Activated naive CD8-positive, alpha-beta T cell (primary cell): ENCODE data around the gene PDE1A.

Experiments used
- H3K27ac Mint-ChIP-seq: one replicate; pipeline ENCODE4 v1.8.0; 2021; ENCODE audit warnings: mixed read lengths
- H3K27me3 Mint-ChIP-seq: one replicate; pipeline ENCODE4 v1.8.0; 2021; ENCODE audit warnings: mixed read lengths
- H3K36me3 Mint-ChIP-seq: one replicate; pipeline ENCODE4 v1.8.0; 2021; ENCODE audit warnings: mixed read lengths
- H3K4me1 Mint-ChIP-seq: one replicate; pipeline ENCODE4 v1.8.0; 2021; ENCODE audit warnings: low read depth, mixed read lengths
- H3K4me3 Mint-ChIP-seq: one replicate; pipeline ENCODE4 v1.8.0; 2021; ENCODE audit warnings: mild to moderate bottlenecking, mixed read lengths
- H3K9me3 Mint-ChIP-seq: one replicate; pipeline ENCODE4 v1.8.0; 2021; ENCODE audit warnings: low read depth, mixed read lengths

PDE1A gene

DNA sequence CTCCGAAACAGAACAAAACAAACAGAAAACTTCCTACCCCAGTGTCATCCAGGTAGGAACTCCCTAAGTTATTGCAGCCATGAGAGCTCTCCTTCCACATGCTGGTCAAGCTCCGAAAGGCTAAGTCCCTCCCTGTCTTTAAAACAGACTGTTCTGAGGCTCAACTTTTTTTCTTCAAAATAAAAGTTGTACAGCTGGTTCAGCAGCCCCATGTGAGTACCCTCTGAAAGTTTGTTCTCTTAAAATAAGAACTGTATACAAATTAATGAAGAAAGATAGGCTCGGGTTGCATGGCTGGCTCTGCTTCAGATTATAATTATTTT lies at the start of gene PDE1A:
Gene PDE1A, minus strand, starts transcription at position 119 of the 323 bp plus-strand sequence.
- peaks cover 2% of the 10 kb centered on the region for H3K27me3 Mint-ChIP-seq
- H3K9me3 Mint-ChIP-seq: peaks cover 3% of the 10 kb centered on the region
- H3K36me3 Mint-ChIP-seq: no peaks in the 10 kb centered on the region
- no peak within 1 kb of the TSS for H3K27ac Mint-ChIP-seq
- H3K4me3 Mint-ChIP-seq: no peak within 1 kb of the TSS
- no peaks in the 10 kb centered on the region for H3K4me1 Mint-ChIP-seq

DNA sequence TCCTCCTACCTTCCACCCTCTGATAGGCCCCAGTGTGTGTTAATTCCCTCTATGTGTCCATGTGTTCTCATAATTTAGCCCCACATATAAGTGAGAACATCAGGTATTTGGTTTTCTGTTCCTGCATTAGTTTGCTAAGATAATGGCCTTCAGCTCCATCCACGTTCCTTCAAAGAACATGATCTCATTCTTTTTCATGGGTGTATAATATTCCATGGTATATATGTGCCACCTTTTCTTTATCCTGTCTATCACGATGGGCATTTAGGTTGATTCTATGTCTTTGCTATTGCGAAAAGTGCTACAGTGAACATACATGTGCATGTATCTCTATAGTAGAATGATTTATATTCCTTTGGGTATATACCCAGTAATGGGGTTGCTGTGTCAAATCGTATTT lies 46.8 kb upstream of the PDE1A start:
- H3K4me3 Mint-ChIP-seq: no peak overlapping the region
- no peaks in the 10 kb centered on the region for H3K36me3 Mint-ChIP-seq
- no peak overlapping the region for H3K27ac Mint-ChIP-seq
- H3K27me3 Mint-ChIP-seq: no peaks in the 10 kb centered on the region
- no peaks in the 10 kb centered on the region for H3K4me1 Mint-ChIP-seq
- peaks cover 11% of the 10 kb centered on the region for H3K9me3 Mint-ChIP-seq

DNA sequence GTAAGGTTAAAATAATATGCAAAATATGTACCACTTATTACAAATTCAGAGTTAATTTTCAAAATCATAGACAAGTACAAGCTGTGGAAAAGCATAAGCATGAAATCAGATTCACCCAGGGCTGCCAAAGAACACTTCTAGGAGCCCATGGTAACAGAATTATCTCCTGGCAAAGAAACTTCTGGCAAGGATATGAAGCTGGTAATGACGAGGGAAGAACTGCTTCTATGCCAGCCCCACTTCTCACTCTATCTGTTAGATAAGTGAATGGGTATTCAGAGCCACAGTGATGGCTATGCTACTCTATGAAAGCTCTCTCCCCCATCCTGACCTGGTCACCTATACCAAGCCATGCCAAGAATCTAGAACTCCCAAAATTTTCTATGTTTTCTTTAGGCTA lies 36.9 kb upstream of the PDE1A start:
- Mint-ChIP-seq H3K27me3 (no peaks in the 10 kb centered on the region), H3K9me3 (peaks cover 4% of the 10 kb centered on the region), H3K36me3 (no peaks in the 10 kb centered on the region), H3K4me3 (no peak overlapping the region), H3K27ac (no peak overlapping the region), H3K4me1 (no peaks in the 10 kb centered on the region)

DNA sequence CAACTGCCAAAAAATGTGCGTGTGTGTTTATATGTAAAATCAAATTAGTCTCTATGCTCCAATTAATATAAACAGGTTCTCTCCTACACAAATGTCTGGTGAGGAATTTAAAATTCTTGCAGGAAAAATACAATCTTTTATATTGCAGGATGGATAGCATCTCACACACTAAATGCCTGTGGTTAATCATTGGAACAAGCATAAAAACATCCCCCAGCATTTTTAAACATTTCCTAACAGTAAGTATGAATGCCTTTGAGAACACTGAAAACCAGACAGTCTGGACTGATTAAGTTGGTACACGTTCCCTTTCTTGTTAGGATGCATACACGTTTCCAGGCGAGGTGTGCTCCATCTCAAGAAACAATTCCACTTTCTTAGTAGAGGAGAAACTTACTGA lies 29.9 kb upstream of the PDE1A start:
- H3K4me3 Mint-ChIP-seq: no peak overlapping the region
- H3K27ac Mint-ChIP-seq: no peak overlapping the region
- no peaks in the 10 kb centered on the region for H3K4me1 Mint-ChIP-seq
- no peaks in the 10 kb centered on the region for H3K36me3 Mint-ChIP-seq
- no peaks in the 10 kb centered on the region for H3K27me3 Mint-ChIP-seq
- no peaks in the 10 kb centered on the region for H3K9me3 Mint-ChIP-seq

DNA sequence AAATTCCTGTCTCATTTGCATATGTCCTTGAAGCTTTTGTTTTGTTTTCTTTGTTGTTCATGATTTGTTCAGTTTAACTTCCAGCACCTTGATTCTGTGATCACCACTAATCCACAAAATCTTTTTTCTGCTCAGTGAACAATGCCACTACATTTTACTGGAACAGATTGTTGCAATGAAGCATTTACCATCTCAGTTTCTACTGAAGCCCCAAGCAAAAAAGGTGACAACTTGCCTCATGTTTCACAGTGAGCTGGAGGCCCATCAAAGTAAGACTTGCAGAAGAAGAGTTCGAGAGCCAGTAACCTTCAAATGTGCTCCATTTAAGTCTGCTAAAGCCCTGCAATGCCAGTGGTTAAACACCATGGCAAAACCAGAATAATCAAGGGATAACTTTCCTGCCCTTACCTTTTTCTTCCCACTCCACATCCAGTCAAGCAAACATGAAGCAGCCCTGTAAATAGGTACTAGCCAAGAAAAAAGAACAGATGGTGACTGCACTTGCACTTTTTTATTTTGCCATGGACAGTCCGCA lies 25.7 kb upstream of the PDE1A start:
- H3K36me3 Mint-ChIP-seq: no peaks in the 10 kb centered on the region
- H3K27me3 Mint-ChIP-seq: no peaks in the 10 kb centered on the region
- no peak overlapping the region for H3K27ac Mint-ChIP-seq
- no peaks in the 10 kb centered on the region for H3K4me1 Mint-ChIP-seq
- H3K9me3 Mint-ChIP-seq: no peaks in the 10 kb centered on the region
- H3K4me3 Mint-ChIP-seq: no peak overlapping the region

DNA sequence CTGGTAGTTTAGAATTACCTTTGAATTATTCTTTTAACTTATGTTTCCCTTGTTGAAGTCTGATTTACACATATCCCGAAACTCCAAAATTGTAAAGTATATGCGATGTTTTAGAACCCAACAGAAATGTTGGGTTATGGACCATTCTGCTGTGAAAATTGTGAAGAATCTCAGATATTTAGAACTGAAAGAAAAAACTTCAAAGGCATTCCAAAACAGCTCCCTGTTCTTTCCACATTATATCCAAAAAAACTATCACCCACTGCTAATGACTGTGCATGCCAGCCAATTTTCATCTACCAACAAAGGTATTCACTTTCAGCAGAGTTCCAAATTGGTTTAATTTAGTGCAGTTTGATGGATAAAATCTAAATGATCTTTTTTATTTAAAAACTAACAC lies 21.5 kb upstream of the PDE1A start:
- Mint-ChIP-seq H3K36me3 (no peaks in the 10 kb centered on the region), H3K4me1 (no peaks in the 10 kb centered on the region), H3K9me3 (no peaks in the 10 kb centered on the region), H3K27me3 (no peaks in the 10 kb centered on the region), H3K27ac (no peak overlapping the region), H3K4me3 (no peak overlapping the region)

DNA sequence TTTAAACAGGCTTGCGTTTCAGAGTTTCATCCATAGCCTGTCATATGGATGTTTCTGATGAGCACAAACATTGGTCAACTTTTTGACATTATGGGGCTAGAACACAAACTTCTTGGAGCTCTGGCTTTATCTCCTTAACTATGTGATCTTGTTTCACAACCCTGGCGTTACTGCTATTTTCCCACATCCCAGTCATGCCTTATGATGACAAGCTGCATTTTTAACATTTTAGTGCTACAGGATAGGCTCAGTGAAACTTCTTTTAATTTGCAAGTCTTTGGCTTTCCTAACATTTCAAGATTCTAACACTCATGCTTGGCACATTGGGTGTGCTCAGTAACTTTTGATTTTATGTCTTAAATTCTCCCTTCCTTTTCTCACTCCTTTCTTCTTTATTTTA lies 21.0 kb upstream of the PDE1A start:
- no peak overlapping the region for H3K27ac Mint-ChIP-seq
- no peak overlapping the region for H3K4me3 Mint-ChIP-seq
- H3K4me1 Mint-ChIP-seq: no peaks in the 10 kb centered on the region
- H3K27me3 Mint-ChIP-seq: no peaks in the 10 kb centered on the region
- H3K36me3 Mint-ChIP-seq: no peaks in the 10 kb centered on the region
- H3K9me3 Mint-ChIP-seq: no peaks in the 10 kb centered on the region

DNA sequence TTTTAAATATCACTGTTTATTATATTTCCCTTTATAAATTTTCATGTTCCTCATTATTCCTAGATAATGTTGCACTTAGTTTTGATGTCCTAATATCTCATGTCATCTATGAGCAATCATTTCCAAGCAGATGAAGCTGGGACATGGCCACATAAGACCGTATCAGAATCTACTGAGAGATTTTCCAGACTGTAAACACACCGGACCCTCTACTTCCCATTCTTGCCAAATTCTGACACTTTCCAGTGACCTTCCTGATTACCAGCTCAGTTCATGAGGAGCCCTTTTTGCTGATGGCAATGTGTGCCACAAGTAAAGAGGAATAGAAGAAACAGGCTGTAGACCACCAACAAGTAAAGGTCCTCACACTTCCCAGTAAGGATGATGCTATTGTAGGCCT lies 20.3 kb upstream of the PDE1A start:
- Mint-ChIP-seq H3K27me3 (no peaks in the 10 kb centered on the region), H3K36me3 (no peaks in the 10 kb centered on the region)

DNA sequence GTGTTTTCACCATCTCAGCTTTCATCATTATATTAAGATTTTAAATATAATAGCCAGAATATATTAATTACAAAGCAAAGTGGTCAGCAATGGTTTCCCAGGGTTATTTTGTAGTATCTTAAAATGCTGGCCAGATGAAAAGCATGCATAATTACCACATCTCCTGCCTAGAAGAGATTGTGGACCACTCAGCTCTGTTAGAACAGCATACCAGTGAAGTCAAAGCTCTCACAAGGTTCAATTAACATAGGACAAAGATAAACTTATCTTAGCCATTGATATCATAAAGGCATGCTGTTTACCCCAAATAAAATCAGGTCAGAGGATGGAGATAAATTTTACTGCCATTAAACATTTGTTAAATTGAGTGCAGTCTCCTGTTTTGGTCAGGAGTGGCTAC lies 19.3 kb upstream of the PDE1A start:
- Mint-ChIP-seq H3K27ac (no peak overlapping the region), H3K4me1 (no peaks in the 10 kb centered on the region), H3K27me3 (no peaks in the 10 kb centered on the region), H3K9me3 (no peaks in the 10 kb centered on the region), H3K4me3 (no peak overlapping the region), H3K36me3 (no peaks in the 10 kb centered on the region)

More for the DNA sequence above, 20.3 kb upstream of the PDE1A start:
- Mint-ChIP-seq H3K9me3 (no peaks in the 10 kb centered on the region), H3K27ac (no peak overlapping the region), H3K4me3 (no peak overlapping the region), H3K4me1 (no peaks in the 10 kb centered on the region)

DNA sequence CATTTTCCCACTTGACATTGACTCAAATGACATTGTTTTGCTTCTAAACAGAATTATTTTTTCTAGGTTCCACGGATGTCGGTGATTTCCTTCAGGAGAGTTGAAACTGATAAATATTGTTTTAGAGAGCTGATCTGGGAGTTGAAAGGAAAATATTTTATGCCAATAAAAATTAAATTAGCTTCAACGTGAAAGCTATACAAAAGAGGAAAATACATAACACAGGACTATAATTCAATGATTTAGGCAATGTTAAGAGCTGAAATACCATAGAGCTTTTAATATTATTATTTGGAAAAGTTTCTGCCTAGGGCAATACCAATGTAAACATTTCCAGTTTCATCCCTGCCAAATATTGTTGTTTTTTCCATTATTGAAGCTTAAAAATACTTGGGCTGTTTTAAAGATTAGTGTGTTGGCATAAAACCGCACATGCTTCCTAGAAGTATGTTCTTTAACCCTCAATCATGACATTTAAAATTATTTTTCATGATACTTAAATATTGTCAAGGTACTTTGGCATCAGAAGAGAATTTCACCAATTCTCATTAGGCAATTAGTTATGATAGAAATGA lies 18.6 kb upstream of the PDE1A start:
- H3K27ac Mint-ChIP-seq: no peak overlapping the region
- no peaks in the 10 kb centered on the region for H3K9me3 Mint-ChIP-seq
- H3K4me1 Mint-ChIP-seq: no peaks in the 10 kb centered on the region
- H3K36me3 Mint-ChIP-seq: no peaks in the 10 kb centered on the region
- H3K4me3 Mint-ChIP-seq: no peak overlapping the region
- no peaks in the 10 kb centered on the region for H3K27me3 Mint-ChIP-seq

DNA sequence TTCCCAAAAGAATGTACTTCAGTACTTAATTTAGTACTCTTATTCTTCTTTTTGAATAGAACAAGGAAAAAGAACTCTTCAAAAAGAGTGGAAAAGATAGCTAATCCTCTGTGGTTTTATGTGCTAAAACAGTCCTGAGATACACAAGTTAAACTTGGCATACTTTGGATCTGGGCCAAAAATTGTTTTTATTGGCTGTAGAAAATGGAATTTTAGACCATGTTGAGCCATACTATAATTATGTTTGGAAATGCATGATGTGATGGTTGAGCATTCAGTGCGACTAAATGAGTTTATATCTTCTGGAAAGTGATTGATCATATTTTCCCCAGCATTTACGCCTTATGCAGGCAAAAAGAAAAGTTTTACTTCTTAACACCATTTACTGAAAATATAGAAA lies 18.0 kb upstream of the PDE1A start:
- Mint-ChIP-seq H3K4me3 (no peak overlapping the region), H3K27me3 (no peaks in the 10 kb centered on the region), H3K4me1 (no peaks in the 10 kb centered on the region), H3K36me3 (no peaks in the 10 kb centered on the region), H3K27ac (no peak overlapping the region), H3K9me3 (no peaks in the 10 kb centered on the region)

DNA sequence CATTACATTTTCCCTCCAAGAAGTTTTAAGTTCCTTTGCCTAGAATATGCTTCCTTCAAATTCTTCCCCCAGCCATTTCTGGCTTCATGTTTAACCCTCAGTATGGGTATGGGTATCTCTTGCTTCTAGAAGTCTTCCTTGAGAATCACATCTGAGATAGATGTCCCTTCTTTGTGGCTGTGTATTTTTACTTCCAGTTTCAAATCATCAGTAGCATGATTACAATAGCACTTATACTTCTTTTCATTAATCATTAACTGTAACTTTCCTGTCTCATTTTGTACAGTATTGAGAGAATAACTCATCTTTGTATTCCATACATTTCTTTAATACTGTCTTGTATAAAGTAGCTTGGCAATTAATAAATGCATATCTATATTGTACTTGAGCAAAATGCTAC lies 17.3 kb upstream of the PDE1A start:
- Mint-ChIP-seq H3K4me1 (no peaks in the 10 kb centered on the region), H3K4me3 (no peak overlapping the region), H3K27ac (no peak overlapping the region), H3K27me3 (no peaks in the 10 kb centered on the region), H3K36me3 (no peaks in the 10 kb centered on the region), H3K9me3 (no peaks in the 10 kb centered on the region)

DNA sequence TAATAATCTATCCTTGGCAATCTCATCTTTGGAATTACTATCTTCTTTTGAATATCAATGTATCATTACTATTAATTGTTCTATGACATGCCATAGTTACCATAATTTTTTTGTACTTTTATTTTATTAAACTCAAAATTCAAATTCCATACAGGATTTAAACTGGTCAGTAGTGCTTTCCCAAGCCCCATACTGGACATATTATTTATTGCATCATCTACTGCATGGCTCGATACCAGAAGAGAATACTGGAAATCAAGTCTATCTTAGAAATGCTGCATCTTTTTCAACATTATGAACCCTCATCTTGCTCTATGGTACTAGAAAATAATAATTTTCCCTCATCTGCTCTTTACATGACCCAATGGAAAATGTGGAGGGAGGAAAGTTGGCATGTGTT lies 9.4 kb upstream of the PDE1A start:
- Mint-ChIP-seq H3K27me3 (no peaks in the 10 kb centered on the region), H3K4me3 (no peak overlapping the region), H3K36me3 (no peaks in the 10 kb centered on the region), H3K4me1 (no peaks in the 10 kb centered on the region), H3K27ac (no peak overlapping the region), H3K9me3 (peaks cover under 1% of the 10 kb centered on the region)

DNA sequence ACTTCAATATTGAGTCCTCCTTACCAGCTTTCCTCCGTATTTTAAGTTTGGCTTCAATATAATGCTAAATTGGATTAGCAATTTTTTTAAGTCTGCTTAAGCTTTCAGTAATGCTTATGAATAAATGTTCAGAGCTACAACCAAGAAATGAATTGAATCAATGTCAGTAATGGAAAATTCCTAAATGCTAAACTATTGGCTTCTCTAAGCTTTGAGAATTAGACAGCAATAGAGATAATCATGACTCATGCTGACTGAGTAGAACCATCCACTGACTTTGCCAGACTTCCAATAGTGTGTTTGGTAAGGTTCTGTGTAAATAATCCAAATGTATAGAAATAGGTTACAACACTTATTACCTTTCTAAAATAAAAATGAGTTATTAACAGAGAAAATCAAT lies 8.9 kb upstream of the PDE1A start:
- Mint-ChIP-seq H3K36me3 (no peaks in the 10 kb centered on the region), H3K4me3 (no peak overlapping the region), H3K4me1 (no peaks in the 10 kb centered on the region), H3K9me3 (peaks cover 3% of the 10 kb centered on the region), H3K27ac (no peak overlapping the region), H3K27me3 (no peaks in the 10 kb centered on the region)

DNA sequence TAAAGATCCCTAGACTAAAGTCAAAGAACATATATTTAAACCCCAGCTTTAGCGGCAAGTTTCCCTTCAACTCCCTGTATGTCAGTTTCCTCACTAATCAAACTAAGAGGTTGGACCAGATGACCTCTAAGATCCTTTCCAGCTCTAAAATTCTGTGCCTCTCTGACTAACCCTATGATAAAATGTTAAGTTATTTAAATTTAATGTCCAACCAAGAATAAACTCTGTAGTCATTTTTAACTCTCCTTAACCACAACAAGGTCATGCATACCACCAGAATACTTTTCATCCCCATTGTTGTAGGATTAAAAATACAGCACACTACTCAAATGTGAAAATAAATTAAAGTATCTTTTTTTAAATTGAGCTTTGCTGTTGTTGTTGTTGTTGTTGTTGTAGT lies 5.2 kb upstream of the PDE1A start:
- Mint-ChIP-seq H3K27me3 (no peaks in the 10 kb centered on the region), H3K4me1 (no peaks in the 10 kb centered on the region), H3K27ac (no peak overlapping the region), H3K9me3 (peaks cover 3% of the 10 kb centered on the region), H3K4me3 (no peak overlapping the region), H3K36me3 (no peaks in the 10 kb centered on the region)

DNA sequence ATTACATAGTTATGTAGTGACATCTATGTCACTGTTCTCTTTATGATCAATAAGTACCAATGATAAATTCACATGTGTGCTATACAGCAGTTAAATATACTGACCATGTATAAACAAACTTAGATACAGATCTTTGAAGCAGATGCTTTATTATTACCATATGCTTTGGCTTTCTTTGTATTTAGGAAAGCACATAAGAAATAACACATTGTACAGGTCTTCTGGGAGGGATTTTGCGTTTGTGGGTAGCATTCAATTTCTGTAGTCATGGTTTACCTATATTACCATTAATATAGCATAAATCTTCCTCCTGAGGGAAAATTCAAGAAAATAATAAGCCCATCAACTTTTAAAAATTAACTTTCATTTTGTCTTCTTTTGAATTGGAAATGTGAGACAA lies 1.6 kb upstream of the PDE1A start:
- Mint-ChIP-seq H3K36me3 (no peaks in the 10 kb centered on the region), H3K4me3 (no peak overlapping the region), H3K4me1 (no peaks in the 10 kb centered on the region), H3K27ac (no peak overlapping the region), H3K27me3 (peaks cover 1% of the 10 kb centered on the region), H3K9me3 (peaks cover 3% of the 10 kb centered on the region)
